Measurements from ENCODE around the gene VOPP1. TPM values are rescaled to one million over a fixed set of nuclear protein-coding genes. Genes with fewer than 3 reads are reported as not detected.

The VOPP1 gene
- total and polyA plus RNA-seq, 10 of the 15 experiments (the other 5 are each of a cell fraction or from before 2014, with no cell fraction given), result 32.8 to 206 (median 129) TPM

DNA sequence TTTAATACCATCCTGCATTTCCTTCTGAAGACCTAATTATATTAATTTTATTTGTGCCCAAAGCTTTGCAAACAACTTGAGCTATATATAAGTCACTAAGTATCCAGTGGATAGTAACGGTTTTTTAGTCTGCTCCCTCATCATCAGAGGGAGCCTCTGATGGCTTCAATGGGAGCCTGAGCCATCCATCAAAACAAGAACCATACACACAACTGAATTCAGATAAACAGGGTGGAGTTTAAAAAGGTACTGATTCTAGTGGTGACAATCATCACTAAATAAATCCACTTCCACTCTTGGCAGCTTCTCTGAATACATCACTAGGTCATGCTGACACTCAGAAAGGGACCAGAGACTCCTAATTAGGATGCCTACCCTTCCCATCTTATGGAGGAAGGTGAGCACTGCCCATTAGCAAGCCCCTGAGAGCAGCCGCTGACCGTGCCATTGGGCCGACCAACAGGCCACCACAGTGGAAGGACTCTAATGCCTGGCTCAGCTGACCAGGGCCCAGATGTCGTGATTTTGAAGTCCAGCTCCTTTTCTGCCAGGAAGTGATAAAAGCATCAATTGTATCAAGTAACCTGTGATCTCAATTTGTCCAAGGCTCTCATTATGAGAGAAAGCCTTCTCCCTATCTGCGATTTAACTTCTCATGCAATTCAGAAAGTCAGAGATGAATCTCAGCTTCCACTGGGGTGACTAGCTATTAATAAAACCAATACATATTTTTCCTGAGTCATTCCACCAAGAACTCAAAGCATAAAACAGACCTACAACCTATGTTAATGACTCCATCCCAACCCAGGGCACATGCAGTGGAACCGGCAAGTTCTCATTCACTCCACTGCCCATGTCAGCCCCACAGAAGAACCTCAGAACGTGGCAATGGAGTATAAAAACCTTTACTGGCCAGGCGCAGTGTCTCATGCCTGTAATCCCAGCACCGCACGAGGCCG lies 13.1 kb downstream of the VOPP1 start (continued):
- TF ChIP-seq, protein P1, sequence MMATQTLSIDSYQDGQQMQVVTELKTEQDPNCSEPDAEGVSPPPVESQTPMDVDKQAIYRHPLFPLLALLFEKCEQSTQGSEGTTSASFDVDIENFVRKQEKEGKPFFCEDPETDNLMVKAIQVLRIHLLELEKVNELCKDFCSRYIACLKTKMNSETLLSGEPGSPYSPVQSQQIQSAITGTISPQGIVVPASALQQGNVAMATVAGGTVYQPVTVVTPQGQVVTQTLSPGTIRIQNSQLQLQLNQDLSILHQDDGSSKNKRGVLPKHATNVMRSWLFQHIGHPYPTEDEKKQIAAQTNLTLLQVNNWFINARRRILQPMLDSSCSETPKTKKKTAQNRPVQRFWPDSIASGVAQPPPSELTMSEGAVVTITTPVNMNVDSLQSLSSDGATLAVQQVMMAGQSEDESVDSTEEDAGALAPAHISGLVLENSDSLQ (IDR thresholded peaks at IDR 0.05), result peak; percentile 88
- TF ChIP-seq, protein P2, sequence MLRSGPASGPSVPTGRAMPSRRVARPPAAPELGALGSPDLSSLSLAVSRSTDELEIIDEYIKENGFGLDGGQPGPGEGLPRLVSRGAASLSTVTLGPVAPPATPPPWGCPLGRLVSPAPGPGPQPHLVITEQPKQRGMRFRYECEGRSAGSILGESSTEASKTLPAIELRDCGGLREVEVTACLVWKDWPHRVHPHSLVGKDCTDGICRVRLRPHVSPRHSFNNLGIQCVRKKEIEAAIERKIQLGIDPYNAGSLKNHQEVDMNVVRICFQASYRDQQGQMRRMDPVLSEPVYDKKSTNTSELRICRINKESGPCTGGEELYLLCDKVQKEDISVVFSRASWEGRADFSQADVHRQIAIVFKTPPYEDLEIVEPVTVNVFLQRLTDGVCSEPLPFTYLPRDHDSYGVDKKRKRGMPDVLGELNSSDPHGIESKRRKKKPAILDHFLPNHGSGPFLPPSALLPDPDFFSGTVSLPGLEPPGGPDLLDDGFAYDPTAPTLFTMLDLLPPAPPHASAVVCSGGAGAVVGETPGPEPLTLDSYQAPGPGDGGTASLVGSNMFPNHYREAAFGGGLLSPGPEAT (IDR thresholded peaks at IDR 0.05; ENCODE audit: low read depth), result no peak
- TF ChIP-seq SIN3A (IDR thresholded peaks at IDR 0.05; ENCODE audit: low read depth, low read length) (no peak), PAX5 (IDR thresholded peaks at IDR 0.05; ENCODE audit: borderline replicate concordance, low read depth, low read length) (no peak), CBX5 (IDR thresholded peaks at IDR 0.05; ENCODE audit: low read depth) (no peak)

DNA sequence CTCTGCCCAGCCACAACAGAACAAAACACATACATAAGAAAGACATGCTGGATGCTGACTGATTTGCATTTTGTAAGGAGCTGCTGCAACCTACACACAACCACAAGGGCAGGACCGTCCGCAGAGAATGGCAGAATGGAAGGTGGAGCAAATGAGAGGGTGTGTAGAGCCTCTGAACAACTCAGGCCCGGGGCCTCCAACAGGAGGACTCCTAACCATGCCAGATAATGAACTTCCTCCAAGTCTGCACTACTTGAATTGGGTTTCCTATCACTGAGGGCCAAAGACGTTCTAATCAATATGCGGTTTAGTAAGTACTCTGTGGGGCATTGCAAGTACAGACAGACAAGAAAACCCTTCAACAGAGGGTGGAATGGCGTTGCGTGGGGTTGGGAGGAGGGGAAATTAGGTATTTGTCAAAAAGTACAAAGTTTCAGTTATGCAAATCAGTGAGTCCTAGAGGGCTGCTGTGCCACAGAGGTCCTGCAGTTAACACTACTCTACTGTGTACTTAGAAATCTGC lies 14.6 kb downstream of the VOPP1 start:
- peak; percentile 87 for ATAC-seq
- Histone ChIP-seq H4K20me1 (ENCODE audit: control insufficient read depth, insufficient read depth) (peaks cover 2% of the 10 kb centered on the region; the same call in 1 of the 2 replicates), H3K27me3 (replicated peaks in 1 of 2; ENCODE audit: control insufficient read depth in 2 of 2, insufficient read depth in 2 of 2, low read length in 1 of 2) (no peaks in the 10 kb centered on the region), H3K9me3 (replicated peaks; ENCODE audit: control insufficient read depth, insufficient read depth, low read length) (no peaks in the 10 kb centered on the region), H3K4me3 (peak overlapping the region; percentile 70), H3K9ac (ENCODE audit: control insufficient read depth, insufficient read depth, low read length) (peak overlapping the region; percentile 22), H3K4me2 (ENCODE audit: control insufficient read depth, insufficient read depth) (peak overlapping the region; percentile 63), H3K27ac (ENCODE audit: control insufficient read depth, insufficient read depth) (peak overlapping the region; percentile 57), H3K79me2 (ENCODE audit: control insufficient read depth, insufficient read depth, low read length) (peaks cover 100% of the 10 kb centered on the region), H2AFZ (ENCODE audit: control insufficient read depth, low read depth, low read length) (no peak overlapping the region), H3K4me1 (ENCODE audit: control insufficient read depth, insufficient read depth, low read length) (peaks cover 82% of the 10 kb centered on the region), H3K36me3 (ENCODE audit: control insufficient read depth in 2 of 2, insufficient read depth in 2 of 2, low read length in 1 of 2) (peaks cover 11 to 13% of the 10 kb centered on the region in 2 experiments)
- ChIA-PET CTCF (interaction anchor here (0.9 to 1.7 kb wide), 2 partner anchors 26 to 37 kb away, joined by 3 to 5 read pairs; no protein-coding TSS in a partner anchor), RAD21 (ENCODE audit: unreplicated experiment) (interaction anchor here (1.5 to 2.9 kb wide), 6 partner anchors 10 to 249 kb away, joined by 3 to 34 read pairs (median 16); no protein-coding TSS in a partner anchor), SMC1A (ENCODE audit: uncharacterized antibody, unreplicated experiment) (interaction anchor here (1.6 to 3.2 kb wide), 8 partner anchors 11 to 249 kb away, joined by 6 to 57 read pairs (median 10); no protein-coding TSS in a partner anchor), POLR2A (interaction anchor here (1.0 to 2.7 kb wide), 4 partner anchors 9 to 29 kb away, joined by 3 to 24 read pairs (median 16); no protein-coding TSS in a partner anchor)
- WGBS (ENCODE audit: insufficient coverage, insufficient replicate concordance, low lambda C conversion rate, missing lambda C conversion rate), result 0% methylated on average over 7 of the region's 7 CpGs
- BruUV-seq (replicated peaks), result no TSS peak
- in situ Hi-C loops (cut with MboI) (loop anchor here (25.0 kb wide), 1 partner anchor 795 kb away; the partner anchor contains the start of gene SEC61G), intact Hi-C loops (cut with micrococcal nuclease; ENCODE audit: unreplicated experiment) (loop anchor here (1.0 kb wide), 2 partner anchors 13 to 23 kb away; no protein-coding TSS in a partner anchor)
- peak; percentile 92 for FAIRE-seq
- peak; percentile 85 for DNase-seq (ENCODE audit: low read depth, low spot score)
- TF ChIP-seq, protein P3, sequence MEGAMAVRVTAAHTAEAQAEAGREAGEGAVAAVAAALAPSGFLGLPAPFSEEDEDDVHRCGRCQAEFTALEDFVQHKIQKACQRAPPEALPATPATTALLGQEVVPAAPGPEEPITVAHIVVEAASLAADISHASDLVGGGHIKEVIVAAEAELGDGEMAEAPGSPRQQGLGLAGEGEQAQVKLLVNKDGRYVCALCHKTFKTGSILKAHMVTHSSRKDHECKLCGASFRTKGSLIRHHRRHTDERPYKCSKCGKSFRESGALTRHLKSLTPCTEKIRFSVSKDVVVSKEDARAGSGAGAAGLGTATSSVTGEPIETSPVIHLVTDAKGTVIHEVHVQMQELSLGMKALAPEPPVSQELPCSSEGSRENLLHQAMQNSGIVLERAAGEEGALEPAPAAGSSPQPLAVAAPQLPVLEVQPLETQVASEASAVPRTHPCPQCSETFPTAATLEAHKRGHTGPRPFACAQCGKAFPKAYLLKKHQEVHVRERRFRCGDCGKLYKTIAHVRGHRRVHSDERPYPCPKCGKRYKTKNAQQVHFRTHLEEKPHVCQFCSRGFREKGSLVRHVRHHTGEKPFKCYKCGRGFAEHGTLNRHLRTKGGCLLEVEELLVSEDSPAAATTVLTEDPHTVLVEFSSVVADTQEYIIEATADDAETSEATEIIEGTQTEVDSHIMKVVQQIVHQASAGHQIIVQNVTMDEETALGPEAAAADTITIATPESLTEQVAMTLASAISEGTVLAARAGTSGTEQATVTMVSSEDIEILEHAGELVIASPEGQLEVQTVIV (IDR thresholded peaks at IDR 0.05; ENCODE audit: borderline replicate concordance, partially characterized antibody), result no peak
- TF ChIP-seq PAX5 (IDR thresholded peaks at IDR 0.05; ENCODE audit: borderline replicate concordance, low read depth, low read length) (0 out of 2 replicates have a peak, but pooled peaks have one; percentile 31), MEF2A (IDR thresholded peaks at IDR 0.05; ENCODE audit: insufficient read depth, low read depth, low read length) (no peak), EP300 (IDR thresholded peaks at IDR 0.05; ENCODE audit: borderline replicate concordance in 1 of 2, control insufficient read depth in 1 of 2, low read depth in 2 of 2, low read length in 2 of 2) (peak; percentile 32 to 54; a peak in 3 of 4 replicates), RAD21 (IDR thresholded peaks at IDR 0.05; ENCODE audit: insufficient read depth, low read depth, low read length) (no peak), SPI1 (IDR thresholded peaks at IDR 0.05; ENCODE audit: borderline replicate concordance, insufficient read depth, low read depth, low read length) (no peak)
- TF ChIP-seq, protein P1 (IDR thresholded peaks at IDR 0.05), result no peak
